ENCODE results near the gene PCDH19.

Gene PCDH19

GRCh38 chrX:100319716-100320115 is 90.4 kb downstream of the PCDH19 start:
- H3K4me3 ChIP-seq (replicated peaks; ENCODE audit: insufficient read depth, low read length): no peak overlapping the region
- no peaks in the 10 kb centered on the region for H3K27me3 ChIP-seq (ENCODE audit: insufficient read depth, poor library complexity, severe bottlenecking)
- DNase-seq (ENCODE audit: low read depth in 1 of 2, low spot score in 1 of 2): no peak
- no peak overlapping the region for H3K27ac ChIP-seq (replicated peaks)
- TF ChIP-seq CTCF (IDR thresholded peaks at IDR 0.05; ENCODE audit: insufficient read depth, low read length): no peak
- no peak for TF ChIP-seq GABPA (IDR thresholded peaks at IDR 0.05; ENCODE audit: low read depth)
- TF ChIP-seq REST (IDR thresholded peaks at IDR 0.05; ENCODE audit: insufficient replicate concordance, low read depth): no peak
- no peak for TF ChIP-seq SPI1 (IDR thresholded peaks at IDR 0.05; ENCODE audit: borderline replicate concordance, low read depth)
- no peak for TF ChIP-seq POLR2AphosphoS5 (IDR thresholded peaks at IDR 0.05; ENCODE audit: low read depth)

DNA sequence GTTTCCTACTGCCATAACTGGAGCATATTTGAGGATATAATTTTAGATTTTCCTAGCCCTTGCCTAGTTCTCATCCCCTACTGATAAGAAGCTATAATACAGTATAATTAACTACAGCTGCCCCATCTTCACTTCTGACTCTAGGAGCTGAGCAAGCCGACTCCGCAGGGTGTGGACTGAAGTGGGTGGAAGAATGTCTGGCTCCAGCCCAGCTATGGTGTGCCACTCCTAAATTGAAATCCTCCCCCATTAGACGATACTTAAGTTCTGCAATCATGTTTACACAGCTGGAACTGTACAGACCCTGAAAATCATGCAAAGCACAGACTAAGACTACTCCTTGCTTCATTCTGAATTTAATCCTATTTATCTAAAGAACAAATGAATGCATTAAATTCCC is 93.1 kb downstream of the PCDH19 start:
- DNase-seq (ENCODE audit: low read depth in 1 of 2, low spot score in 1 of 2): no peak
- Histone ChIP-seq H3K27ac (replicated peaks) (no peak overlapping the region), H3K27me3 (ENCODE audit: insufficient read depth, poor library complexity, severe bottlenecking) (no peaks in the 10 kb centered on the region), H3K4me3 (replicated peaks; ENCODE audit: insufficient read depth, low read length) (no peak overlapping the region)
- TF ChIP-seq GABPA (IDR thresholded peaks at IDR 0.05; ENCODE audit: low read depth) (no peak), POLR2AphosphoS5 (IDR thresholded peaks at IDR 0.05; ENCODE audit: low read depth) (no peak), REST (IDR thresholded peaks at IDR 0.05; ENCODE audit: insufficient replicate concordance, low read depth) (no peak), CTCF (IDR thresholded peaks at IDR 0.05; ENCODE audit: insufficient read depth, low read length) (no peak), SPI1 (IDR thresholded peaks at IDR 0.05; ENCODE audit: borderline replicate concordance, low read depth) (no peak)

- no peak for TF ChIP-seq SPI1 (IDR thresholded peaks at IDR 0.05; ENCODE audit: borderline replicate concordance, low read depth)
- no peak for TF ChIP-seq GABPA (IDR thresholded peaks at IDR 0.05; ENCODE audit: low read depth)
- TF ChIP-seq POLR2AphosphoS5 (IDR thresholded peaks at IDR 0.05; ENCODE audit: low read depth): no peak
- no peak for TF ChIP-seq REST (IDR thresholded peaks at IDR 0.05; ENCODE audit: insufficient replicate concordance, low read depth)
- TF ChIP-seq CTCF (IDR thresholded peaks at IDR 0.05; ENCODE audit: insufficient read depth, low read length): no peak
- no peak for DNase-seq (ENCODE audit: low read depth in 1 of 2, low spot score in 1 of 2)
- no peaks in the 10 kb centered on the region for H3K27me3 ChIP-seq (ENCODE audit: insufficient read depth, poor library complexity, severe bottlenecking)
- no peak overlapping the region for H3K4me3 ChIP-seq (replicated peaks; ENCODE audit: insufficient read depth, low read length)
- no peak overlapping the region for H3K27ac ChIP-seq (replicated peaks)
Measured at GRCh38 chrX:100315566-100315965, 94.5 kb downstream of the PCDH19 start.
